NCI-H1436 treated with DMSO at 0.1 percent for 48 hours (cell line): ENCODE results near the gene UTY.

Source experiments
- DNase-seq: peaks from one replicate; lab custom pipeline; 2025; lab: John Stamatoyannopoulos, UW

Gene UTY

GRCh38 chrY:13415556-13415955 is 64.3 kb downstream of the UTY start:
- DNase-seq: no peak

- DNase-seq: no peak
Observed at GRCh38 chrY:13398876-13399275, 81.0 kb downstream of the UTY start.

- no peak for DNase-seq
Observed at GRCh38 chrY:13381110-13381683, 98.6 kb downstream of the UTY start.

GRCh38 chrY:13370868-13371800 is 108.7 kb downstream of the UTY start:
- no peak for DNase-seq

GRCh38 chrY:13370245-13370644 is 109.6 kb downstream of the UTY start:
- DNase-seq: no peak

GRCh38 chrY:13368513-13368845 is 111.4 kb downstream of the UTY start:
- no peak for DNase-seq

GRCh38 chrY:13363641-13364040 is 116.2 kb downstream of the UTY start:
- DNase-seq: no peak

- no peak for DNase-seq
Observed at GRCh38 chrY:13362662-13363061, 117.2 kb downstream of the UTY start.

GRCh38 chrY:13361656-13362636 is 117.9 kb downstream of the UTY start:
- DNase-seq: no peak

GRCh38 chrY:13351443-13351842 is 128.4 kb downstream of the UTY start:
- no peak for DNase-seq

GRCh38 chrY:13347106-13347505 is 132.7 kb downstream of the UTY start:
- no peak for DNase-seq

GRCh38 chrY:13345549-13345948 is 134.3 kb downstream of the UTY start:
- DNase-seq: no peak

- DNase-seq: no peak
Observed at GRCh38 chrY:13343307-13343946, 136.4 kb downstream of the UTY start.

GRCh38 chrY:13339939-13340338 is 139.9 kb downstream of the UTY start:
- no peak for DNase-seq

- DNase-seq: no peak
Observed at GRCh38 chrY:13339381-13339780, 140.5 kb downstream of the UTY start.

- DNase-seq: no peak
Observed at GRCh38 chrY:13338711-13339110, 141.1 kb downstream of the UTY start.

- no peak for DNase-seq
Observed at GRCh38 chrY:13337934-13338333, 141.9 kb downstream of the UTY start.

GRCh38 chrY:13333791-13334190 is 146.0 kb downstream of the UTY start:
- DNase-seq: no peak

GRCh38 chrY:13330651-13331050 is 149.2 kb downstream of the UTY start:
- no peak for DNase-seq

GRCh38 chrY:13312966-13313365 is 166.9 kb downstream of the UTY start:
- no peak for DNase-seq

GRCh38 chrY:13307959-13308358 is 171.9 kb downstream of the UTY start:
- no peak for DNase-seq

GRCh38 chrY:13300795-13301194 is 179.0 kb downstream of the UTY start:
- DNase-seq: no peak
